WERI-Rb-1 (cell line): Measurements from ENCODE around the gene NOX3.

Source experiments
- DNase-seq: peaks from one replicate; pipeline ENCODE4 v3.0.0-alpha.2; 2020
- H3K27ac ChIP-seq: fragments of 250-450 bp; sonication (Bioruptor Pico); 2 replicates; pipeline ENCODE4 v1.5.1; 2020; ENCODE audit warnings: mild to moderate bottlenecking, moderate library complexity
- H3K27me3 ChIP-seq: fragments of 250-450 bp; sonication (Bioruptor Pico); 2 replicates; pipeline ENCODE4 v1.5.1; 2021; ENCODE audit warnings: mild to moderate bottlenecking, low read depth, moderate library complexity; ENCODE audit not compliant: insufficient read depth, severe bottlenecking
- H3K36me3 ChIP-seq: fragments of 250-450 bp; sonication (Bioruptor Pico); 2 replicates; pipeline ENCODE4 v1.5.1; 2020; ENCODE audit warnings: mild to moderate bottlenecking, moderate library complexity
- H3K4me3 ChIP-seq: 2 replicates; pipeline ENCODE4 v1.5.1; 2011; ENCODE audit warnings: low read depth, mild to moderate bottlenecking, control low read depth, low read length
- H3K9me3 ChIP-seq: fragments of 250-450 bp; sonication (Bioruptor Pico); 2 replicates; pipeline ENCODE4 v1.5.1; 2021; ENCODE audit warnings: mild to moderate bottlenecking, moderate library complexity; ENCODE audit not compliant: severe bottlenecking
- TF ChIP-seq, protein P1 (sequence below): IDR thresholded peaks from 2 replicates; pipeline ENCODE4 v1.5.1; 2011; ENCODE audit warnings: low read depth, mild to moderate bottlenecking, control low read depth, inconsistent platforms, low read length

The NOX3 gene

DNA sequence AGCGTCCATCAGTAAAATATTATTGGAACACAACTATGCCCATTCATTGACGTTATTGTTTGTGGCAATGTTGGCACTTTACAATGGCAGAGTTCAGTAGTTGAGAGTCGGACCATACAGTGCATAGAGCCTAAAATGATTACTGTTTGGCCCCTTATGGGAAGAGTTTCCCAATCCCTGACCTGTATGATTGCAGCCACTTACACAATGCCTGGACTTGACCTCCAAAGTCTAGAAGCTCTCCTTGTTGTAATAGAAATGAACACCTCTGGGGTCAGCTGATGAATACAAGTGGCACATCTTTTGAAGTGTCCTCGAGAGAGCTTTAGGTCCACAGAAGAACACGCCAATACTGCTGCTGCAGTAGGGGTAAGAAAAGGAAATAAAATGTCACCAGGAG, 59.0 kb downstream of the NOX3 start:
- no peaks in the 10 kb centered on the region for H3K9me3 ChIP-seq
- no peaks in the 10 kb centered on the region for H3K36me3 ChIP-seq
- no peak overlapping the region for H3K4me3 ChIP-seq
- no peaks in the 10 kb centered on the region for H3K27me3 ChIP-seq
- DNase-seq = no peak
- TF ChIP-seq, protein P1, sequence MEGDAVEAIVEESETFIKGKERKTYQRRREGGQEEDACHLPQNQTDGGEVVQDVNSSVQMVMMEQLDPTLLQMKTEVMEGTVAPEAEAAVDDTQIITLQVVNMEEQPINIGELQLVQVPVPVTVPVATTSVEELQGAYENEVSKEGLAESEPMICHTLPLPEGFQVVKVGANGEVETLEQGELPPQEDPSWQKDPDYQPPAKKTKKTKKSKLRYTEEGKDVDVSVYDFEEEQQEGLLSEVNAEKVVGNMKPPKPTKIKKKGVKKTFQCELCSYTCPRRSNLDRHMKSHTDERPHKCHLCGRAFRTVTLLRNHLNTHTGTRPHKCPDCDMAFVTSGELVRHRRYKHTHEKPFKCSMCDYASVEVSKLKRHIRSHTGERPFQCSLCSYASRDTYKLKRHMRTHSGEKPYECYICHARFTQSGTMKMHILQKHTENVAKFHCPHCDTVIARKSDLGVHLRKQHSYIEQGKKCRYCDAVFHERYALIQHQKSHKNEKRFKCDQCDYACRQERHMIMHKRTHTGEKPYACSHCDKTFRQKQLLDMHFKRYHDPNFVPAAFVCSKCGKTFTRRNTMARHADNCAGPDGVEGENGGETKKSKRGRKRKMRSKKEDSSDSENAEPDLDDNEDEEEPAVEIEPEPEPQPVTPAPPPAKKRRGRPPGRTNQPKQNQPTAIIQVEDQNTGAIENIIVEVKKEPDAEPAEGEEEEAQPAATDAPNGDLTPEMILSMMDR = no peak
- no peak overlapping the region for H3K27ac ChIP-seq

DNA sequence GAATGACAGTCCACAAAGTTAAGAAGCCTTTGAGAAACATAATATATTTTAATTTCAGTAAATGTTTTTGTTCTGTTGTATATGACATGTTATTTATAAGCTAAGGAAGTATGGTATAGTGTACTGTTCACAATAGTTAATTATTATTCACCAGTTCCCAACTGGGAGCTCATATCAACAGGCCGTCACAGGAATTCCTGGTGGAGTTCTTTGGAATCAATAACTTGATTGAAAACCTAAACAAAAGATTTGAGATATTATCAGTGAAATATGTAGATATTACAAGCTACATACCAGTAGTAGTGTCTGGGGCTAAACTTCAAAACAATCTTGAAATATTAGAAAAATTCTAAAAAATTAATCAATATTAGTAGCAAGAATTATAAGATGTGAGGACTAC, 60.3 kb downstream of the NOX3 start:
- Histone ChIP-seq H3K4me3 (no peak overlapping the region), H3K27me3 (no peaks in the 10 kb centered on the region), H3K36me3 (no peaks in the 10 kb centered on the region), H3K9me3 (no peaks in the 10 kb centered on the region), H3K27ac (no peak overlapping the region)
- no peak for DNase-seq
- TF ChIP-seq, protein P1 = no peak

DNA sequence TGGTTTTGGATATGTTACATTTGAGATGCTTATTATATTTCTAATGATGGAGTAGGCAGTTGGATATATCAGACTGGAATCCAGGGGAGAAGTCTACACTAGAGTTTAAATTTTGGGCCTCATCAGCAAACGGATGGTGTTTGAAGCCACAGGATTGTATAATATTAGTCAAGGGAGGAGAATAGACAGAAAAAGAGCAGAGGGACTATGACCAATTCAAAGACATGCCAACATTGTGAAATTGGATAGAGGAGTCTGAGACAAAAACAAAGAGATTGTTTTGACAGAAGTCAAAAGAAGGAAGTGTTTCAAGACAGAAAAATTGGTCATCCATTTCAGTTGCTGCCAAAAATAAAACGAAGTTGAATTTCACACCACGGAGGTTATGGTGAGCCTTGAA, 66.5 kb downstream of the NOX3 start:
- H3K4me3 ChIP-seq = no peak overlapping the region
- TF ChIP-seq, protein P1 = no peak
- DNase-seq = no peak
- no peaks in the 10 kb centered on the region for H3K36me3 ChIP-seq
- H3K27ac ChIP-seq = no peak overlapping the region
- H3K27me3 ChIP-seq = no peaks in the 10 kb centered on the region
- H3K9me3 ChIP-seq = no peaks in the 10 kb centered on the region

DNA sequence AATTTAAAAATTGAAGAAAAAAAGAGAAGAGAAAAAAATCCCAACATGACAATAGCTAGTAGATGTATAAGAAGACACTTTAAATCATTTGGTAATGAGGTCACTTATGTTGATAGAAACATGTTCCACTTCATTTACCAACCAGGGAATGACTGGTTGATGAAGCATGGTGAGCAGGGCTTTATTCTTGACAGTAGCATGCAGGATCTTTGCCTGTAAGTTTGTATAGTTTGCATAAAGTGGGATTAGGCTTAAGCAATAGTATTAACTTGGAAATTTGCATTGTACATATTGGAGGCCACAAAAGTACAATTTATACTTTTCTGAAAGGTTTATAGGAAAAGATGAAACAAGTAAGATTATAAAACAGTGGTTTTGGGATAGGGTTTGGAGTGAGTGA, 67.0 kb downstream of the NOX3 start:
- DNase-seq = no peak
- no peaks in the 10 kb centered on the region for H3K36me3 ChIP-seq
- TF ChIP-seq, protein P1 = no peak
- H3K27ac ChIP-seq = no peak overlapping the region
- H3K4me3 ChIP-seq = no peak overlapping the region
- no peaks in the 10 kb centered on the region for H3K9me3 ChIP-seq
- no peaks in the 10 kb centered on the region for H3K27me3 ChIP-seq

GRCh38 chr6:155387481-155387880, 68.2 kb downstream of the NOX3 start:
- Histone ChIP-seq H3K36me3 (no peaks in the 10 kb centered on the region), H3K4me3 (no peak overlapping the region), H3K27me3 (no peaks in the 10 kb centered on the region), H3K27ac (no peak overlapping the region), H3K9me3 (no peaks in the 10 kb centered on the region)
- TF ChIP-seq, protein P1 = no peak
- DNase-seq = no peak

DNA sequence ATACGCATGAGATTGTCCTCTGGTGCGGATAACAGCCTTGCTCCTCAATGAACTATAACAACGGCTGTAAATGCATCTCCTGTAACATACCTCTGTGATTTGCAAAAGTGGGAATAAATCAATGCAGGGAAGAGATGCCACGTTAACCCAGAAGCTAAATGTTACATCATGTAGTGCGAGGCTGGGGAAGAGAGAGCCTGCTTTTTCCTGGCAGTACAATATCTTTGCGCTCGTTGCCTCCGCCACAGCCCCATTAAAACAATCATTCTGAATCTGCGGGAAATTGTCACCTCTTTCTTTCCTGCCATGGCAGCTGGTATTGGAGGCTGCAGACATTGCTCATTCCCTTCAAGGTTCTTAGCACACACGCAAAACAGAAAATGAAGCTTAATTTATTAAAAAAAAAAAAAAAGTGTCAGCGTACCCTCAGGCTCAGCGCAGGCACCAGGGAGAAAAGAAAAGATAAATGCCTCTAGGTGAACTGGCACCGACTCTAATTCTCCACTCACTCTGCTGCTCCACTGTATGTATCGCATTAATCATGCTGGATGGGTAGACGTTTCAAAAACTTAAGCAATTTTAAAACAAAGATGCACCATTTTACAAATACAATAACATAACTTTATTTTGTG, 71.2 kb downstream of the NOX3 start:
- H3K36me3 ChIP-seq = no peaks in the 10 kb centered on the region
- H3K4me3 ChIP-seq = no peak overlapping the region
- TF ChIP-seq, protein P1 = no peak
- H3K27me3 ChIP-seq = no peaks in the 10 kb centered on the region
- no peak for DNase-seq
- no peak overlapping the region for H3K27ac ChIP-seq
- H3K9me3 ChIP-seq = no peaks in the 10 kb centered on the region
